GM18909 (cell line): ENCODE results near the gene NTS.

Experiments
- ATAC-seq: cut with Tn5 transposase; IDR thresholded peaks from one replicate; pipeline ENCODE4 v1.9.1; 2021; ENCODE audit warnings: mild to moderate bottlenecking; ENCODE audit not compliant: unreplicated experiment, poor library complexity

Gene NTS

DNA sequence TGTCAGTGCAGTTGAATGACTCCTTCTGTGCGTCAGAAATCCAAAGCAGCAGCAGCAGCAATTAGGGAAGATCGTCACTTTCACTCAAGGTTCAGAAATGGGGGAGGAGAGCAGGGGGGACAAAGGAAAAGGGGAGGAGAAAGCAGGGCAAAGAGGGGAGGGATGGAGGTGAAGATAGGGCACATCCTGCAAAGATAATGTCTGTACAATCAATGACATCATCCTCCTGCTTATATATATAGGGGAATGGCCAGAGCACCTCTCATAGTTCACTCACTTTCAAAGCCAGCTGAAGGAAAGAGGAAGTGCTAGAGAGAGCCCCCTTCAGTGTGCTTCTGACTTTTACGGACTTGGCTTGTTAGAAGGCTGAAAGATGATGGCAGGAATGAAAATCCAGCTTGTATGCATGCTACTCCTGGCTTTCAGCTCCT, at the start of gene NTS:
Gene NTS, plus strand, starts transcription at position 265 of the 431 bp plus-strand sequence. Its CDS starts 109 bp downstream, at position 374.
- peak; percentile 91 for ATAC-seq

DNA sequence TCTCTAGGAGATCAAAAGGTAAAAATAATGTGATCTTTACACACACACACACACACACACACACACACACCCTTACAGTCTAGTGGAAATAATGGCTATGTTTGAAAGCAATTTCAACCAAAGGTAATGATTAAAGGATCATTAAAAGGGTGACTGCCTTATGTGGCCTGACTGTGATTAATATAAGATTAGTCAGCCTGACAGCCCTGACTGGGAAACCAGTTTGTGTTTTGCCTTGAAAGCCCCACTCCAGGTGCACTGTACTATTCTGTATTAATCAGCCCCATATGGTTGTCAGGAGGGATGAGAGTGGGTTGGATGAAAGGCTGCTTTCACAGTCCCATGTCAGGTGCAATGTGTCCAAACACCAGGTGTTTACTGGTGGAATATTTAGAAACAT, 48.3 kb upstream of the NTS start:
- ATAC-seq: no peak

DNA sequence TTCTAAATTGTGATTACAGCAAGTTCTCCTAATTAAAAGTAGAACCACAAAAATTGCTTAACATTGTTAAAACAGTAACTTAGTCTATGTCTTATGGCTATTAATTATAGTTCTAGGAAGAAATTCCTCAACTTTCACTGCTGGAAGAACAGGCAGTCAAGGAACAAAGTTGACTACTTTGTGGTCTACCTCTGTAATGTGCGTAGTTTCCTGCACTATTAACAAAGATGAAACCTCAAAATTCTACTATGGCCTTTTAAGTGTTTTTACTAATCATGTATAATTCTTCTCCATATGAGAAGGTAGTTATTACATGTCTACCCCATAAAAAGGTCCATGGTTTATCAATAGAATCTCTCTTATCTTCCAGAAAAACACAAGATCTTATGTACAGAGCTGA, 45.5 kb upstream of the NTS start:
- no peak for ATAC-seq

DNA sequence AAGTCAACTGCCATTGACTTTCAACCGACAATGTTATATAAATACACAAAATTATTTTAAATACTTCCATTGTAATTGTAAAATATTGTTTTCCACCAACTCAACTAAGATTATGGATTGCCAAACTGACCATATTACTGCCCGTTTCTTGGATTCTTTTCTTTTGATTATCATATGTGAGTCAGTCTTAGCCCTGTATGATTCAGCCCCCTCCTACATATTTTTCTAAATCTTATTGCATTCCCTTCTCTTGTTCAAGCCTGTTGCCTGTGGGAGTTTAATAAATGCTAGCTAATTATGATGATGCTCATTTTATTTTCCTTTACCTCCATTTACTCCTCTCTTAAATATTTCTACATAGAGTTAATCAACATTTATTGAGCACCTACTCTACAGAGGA, 44.7 kb upstream of the NTS start:
- ATAC-seq: no peak

GRCh38 chr12:85831327-85831990, 42.6 kb upstream of the NTS start:
- ATAC-seq: no peak

DNA sequence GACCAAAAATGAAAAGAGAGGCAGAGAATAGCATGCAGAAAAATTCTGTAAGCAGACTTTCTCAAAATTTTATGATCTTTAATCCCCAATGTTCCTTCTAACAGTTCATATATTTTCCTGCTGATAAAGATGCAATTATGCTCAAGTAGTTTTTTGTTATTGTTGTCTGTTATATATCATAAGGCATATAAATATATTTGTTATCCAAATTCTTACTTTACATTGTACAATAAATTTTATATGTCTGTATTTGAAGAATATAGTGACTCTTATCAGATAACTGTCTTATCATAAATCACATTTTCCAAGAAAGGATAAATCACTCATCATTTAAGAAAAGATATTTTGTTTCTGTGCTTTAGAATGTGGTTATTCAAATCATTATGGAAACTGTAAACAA, 40.5 kb upstream of the NTS start:
- ATAC-seq: no peak

GRCh38 chr12:85834378-85834777, 39.7 kb upstream of the NTS start:
- no peak for ATAC-seq

- no peak for ATAC-seq
Measured at GRCh38 chr12:85835426-85836196, 38.5 kb upstream of the NTS start.

DNA sequence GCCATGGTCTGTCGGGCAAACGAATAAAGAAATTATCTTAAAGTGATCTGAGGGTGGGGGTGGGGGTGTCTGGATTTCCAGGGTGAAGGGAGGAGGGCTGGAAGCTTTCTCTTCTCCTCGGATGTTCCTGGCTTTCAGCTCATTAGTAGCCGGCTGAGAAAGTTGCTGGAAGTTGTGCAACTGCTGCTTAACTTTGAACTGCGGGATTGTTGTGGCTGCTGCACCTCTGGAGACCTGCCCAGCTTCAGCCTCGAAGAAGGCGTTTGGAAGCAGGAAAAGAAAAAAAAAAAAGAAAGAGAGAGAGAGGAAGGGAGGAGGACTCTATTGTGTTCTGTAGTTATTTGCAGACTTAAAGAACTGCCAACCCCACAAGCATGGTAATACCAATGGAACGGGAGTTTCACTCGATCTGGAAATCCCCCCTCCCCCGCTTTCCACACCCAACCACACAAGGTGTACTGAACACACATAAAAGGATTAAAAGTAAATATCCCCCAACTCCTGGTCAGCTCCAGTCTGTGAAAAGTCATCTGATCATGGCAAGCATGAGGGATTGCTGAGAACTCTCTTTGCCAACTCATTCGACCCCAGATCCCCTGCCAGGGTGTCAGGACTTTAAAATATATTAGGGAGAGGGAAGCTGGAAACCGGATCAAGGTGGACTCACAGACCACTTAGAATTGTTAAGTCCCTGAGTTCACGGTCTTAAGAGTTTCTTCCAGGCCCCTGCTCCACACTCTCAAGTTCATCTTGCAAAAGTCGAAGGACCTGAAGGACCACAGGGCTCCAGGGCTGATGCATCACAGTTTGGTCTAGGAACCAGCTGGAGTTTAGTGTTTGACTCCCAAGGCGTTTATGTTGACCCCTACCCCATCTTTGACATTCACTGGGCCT, 37.7 kb upstream of the NTS start, which contains the start of gene RASSF9:
Gene RASSF9, minus strand, starts transcription at position 213 of the 894 bp plus-strand sequence. Its CDS starts 208 bp downstream, at position 5.
- no peak for ATAC-seq

GRCh38 chr12:85843606-85844310, 30.3 kb upstream of the NTS start:
- no peak for ATAC-seq

DNA sequence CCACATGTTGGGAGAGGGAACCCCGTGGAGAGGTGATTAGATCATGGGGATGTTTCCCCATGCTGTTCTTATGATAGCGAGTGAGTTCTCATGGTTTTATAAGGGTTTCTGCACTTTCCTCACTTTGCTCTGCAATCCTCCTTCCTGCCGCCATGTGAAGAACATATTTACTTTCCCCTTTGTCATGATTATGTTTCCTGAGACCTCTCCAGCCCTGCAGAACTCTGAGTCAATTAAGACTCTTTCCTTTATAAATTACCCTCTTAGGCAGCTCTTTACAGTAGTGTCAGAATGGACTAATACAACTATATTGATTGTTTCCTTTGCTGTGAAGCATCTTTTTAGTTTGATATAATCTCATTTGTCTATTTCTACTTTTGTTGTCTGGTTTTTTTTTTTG, 24.8 kb upstream of the NTS start:
- ATAC-seq: no peak

DNA sequence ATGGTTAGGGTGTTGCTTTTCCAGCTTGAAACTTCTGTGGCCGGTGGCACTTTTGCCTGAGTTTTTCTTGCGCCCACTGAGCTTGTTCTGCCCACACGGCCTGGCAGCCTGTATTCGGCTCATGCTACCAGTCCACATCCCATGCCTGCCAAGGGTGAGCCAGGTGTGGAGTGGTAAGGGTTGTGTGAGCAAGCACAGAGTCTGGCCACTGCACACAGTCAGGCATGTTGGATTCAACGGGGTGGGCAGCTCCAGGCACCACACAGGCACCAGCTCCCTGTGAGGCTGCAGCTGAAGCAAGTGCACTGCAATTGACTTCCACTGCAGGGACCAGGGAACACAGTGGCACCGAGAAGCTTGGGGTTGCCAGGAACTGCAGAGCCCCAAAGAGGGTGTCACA, 18.8 kb upstream of the NTS start:
- no peak for ATAC-seq

GRCh38 chr12:85856966-85857365, 17.1 kb upstream of the NTS start:
- ATAC-seq: no peak

DNA sequence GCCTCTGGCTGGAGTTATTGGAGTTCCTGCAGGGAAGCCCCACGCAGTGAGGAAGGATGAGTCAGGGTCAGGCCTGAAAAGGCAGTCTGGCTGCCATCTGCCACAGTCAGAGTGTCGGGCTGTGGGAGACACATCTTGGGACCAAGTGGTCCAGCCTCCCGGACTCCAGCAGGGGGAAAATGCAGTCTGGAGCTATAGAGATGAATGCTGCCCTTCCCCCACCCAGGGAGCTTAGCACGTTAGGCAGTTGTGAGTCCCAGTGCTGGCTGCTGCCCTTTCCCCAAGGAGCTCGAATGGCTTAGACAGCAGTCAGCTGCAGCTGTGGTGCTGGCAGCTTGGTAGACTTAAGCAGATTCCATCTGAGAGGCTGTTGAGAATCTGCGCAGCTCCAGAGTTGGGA, 8.2 kb upstream of the NTS start:
- ATAC-seq: no peak

DNA sequence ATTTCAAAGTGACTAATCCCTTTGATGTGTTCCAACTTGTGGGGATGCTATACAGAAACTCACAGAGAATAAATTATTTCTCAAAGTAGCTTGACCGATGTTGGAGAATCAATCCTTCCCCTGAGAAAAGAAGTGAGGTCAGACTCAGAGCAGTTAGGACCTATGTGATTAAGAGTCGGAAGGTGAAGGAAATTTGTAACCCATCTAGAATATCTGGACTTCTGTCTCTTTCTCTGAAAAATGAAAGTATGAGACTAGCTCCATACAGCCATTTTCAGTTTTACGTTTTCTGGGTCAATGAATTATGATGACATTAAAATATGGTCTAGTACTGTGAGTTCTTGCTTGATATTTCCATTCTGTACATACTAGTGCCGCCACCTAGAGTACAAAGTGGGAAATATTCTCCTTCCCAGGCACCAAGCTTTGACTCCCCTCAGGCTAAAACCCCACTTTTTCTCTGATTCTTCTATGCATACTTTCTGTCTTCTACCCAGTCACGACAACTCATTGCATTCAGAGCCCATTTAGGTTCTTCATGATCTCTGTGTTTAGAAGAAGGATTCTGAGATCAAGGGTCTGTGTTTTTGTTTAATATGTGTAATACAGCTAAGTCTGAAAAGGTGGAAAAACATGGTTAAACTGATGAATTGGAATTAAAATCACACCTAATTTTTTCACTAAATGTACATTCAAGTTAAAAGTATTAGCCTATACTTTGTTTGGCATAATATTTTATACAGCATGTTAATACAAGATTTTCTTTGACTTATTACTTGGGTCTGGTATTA, 6.9 kb upstream of the NTS start:
- ATAC-seq: peak; percentile 98

GRCh38 chr12:85872497-85873091, 1.5 kb upstream of the NTS start:
- ATAC-seq: peak; percentile 73

DNA sequence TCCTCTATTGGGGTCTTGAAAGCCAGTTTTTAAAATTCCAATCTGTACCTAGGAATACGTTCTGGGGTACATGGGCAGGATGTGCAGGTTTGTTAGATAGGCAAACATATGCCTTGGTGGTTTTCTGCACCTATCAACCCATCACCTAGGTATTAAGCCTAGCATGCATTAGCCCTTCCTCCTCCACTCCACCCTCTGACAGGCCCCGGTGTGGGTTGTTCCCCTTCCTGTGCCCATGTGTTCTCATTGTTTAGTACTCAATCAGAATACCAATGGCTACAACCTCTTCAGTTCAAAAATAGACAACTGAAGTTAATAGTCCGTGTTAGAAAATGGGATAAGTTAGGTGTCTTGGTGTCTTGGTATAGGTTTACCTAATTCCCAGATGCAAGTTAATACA, 3.4 kb downstream of the NTS start:
- no peak for ATAC-seq

DNA sequence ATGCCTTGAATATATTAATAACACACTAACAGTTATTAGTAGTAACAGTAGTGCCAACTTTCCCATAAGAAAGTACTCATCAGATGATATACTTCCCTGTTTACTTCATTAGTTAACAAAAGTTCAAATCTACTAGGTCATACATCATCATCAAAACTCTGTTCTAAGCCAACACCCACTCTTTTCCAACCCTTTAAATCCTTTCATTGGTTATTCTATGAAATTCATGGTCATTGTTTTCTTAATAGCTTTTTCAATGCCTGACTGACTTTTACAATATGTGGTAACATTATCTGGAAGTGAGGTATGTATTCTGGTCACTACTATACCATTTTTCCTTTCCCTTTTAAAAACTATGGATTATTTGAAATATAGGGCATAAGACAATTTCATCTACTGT, 9.7 kb downstream of the NTS start:
- ATAC-seq: no peak

DNA sequence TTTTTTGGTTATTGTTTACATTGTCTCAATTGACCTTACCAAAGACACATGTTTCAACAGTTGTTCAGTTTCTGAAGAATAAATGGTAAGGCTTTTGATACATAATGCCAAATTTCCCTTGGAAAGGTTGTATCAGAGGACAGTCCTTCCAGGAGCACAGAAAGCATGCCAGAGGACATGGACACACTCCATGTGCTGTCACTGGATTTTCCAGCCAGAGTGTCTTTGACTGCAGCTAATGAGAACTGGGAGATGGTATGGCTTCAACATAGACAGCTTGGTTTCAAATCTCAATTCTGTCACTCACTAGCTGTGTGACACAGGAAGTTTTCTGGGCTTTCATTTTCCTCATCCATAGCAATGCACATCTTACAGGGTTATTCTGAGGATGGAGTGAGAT, 20.6 kb downstream of the NTS start:
- no peak for ATAC-seq
